ENCODE data around the gene COL18A1. TPM values are rescaled to one million over a fixed set of nuclear protein-coding genes. Genes with fewer than 3 reads are reported as not detected.

The COL18A1 gene
- total and polyA plus RNA-seq, 2 of the 8 experiments (the other 6 are each of a cell fraction or from before 2014, with no cell fraction given), result 145 to 201 TPM

DNA sequence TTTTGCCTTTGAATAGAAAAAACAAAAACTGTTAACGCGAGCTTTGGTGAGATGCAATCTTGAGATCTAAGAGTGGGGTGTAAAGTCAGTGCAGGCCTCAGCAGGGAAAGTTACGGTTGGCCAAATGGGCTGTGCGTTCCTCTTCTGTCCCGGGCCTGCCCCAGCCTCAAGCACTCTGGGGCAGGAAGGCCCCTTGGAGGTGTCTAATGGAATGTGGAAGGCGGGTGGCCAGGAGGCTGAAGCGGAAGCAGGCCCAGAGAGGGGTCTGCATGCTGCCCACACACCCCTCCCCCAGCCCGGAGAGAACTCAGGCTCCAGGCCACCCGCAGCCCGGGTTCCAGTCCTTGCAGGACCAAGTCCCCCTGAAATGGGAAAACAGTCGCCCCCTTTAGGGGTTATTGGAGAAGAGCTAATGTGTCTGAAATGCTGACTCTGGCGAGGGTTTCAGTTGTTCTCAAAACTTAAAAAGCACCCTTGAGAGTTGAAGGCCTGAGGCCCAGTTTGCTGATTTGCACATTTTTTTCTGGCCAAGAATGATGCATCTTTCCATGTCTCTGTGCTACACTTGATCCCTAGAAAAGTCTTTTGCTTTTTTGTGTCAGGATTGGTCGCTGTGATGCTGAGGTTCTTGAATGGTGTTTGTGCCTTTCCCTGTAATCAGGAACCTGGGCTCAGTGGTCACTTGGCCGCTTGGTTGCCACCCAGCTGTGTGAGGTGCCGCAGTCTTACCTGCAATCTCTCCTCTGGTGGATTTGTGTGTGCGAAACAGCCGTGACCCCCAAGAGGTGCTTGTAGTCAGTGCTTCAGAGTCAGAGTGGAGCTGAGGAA, 2.0 kb downstream of the COL18A1 start (continued):
- TF ChIP-seq NANOG (IDR thresholded peaks at IDR 0.05; ENCODE audit: insufficient read depth, low read depth, low read length, poor library complexity, severe bottlenecking) (no peak), CHD2 (IDR thresholded peaks at IDR 0.05; ENCODE audit: low read length) (peak; percentile 40; the same call in 1 of the 2 replicates), CBX8 (IDR thresholded peaks at IDR 0.05; ENCODE audit: borderline replicate concordance, low read depth, low read length) (no peak), RBBP5 (IDR thresholded peaks at IDR 0.05; ENCODE audit: borderline replicate concordance, low read depth, low read length) (no peak), HDAC6 (IDR thresholded peaks at IDR 0.05; ENCODE audit: low read depth, low read length) (no peak), FOSL1 (IDR thresholded peaks at IDR 0.05; ENCODE audit: insufficient read depth, low read depth, low read length) (no peak), NRF1 (IDR thresholded peaks at IDR 0.05; ENCODE audit: low read depth, low read length) (no peak), PHF8 (conservative IDR thresholded peaks at IDR 0.05; ENCODE audit: low read depth, low read length) (no peak), SIRT6 (IDR thresholded peaks at IDR 0.05; ENCODE audit: low read length) (no peak), POLR2A (IDR thresholded peaks at IDR 0.05; ENCODE audit: control extremely low read depth in 1 of 2, low read depth in 2 of 2, low read length in 2 of 2) (peak in 1 of 2 experiments; percentile 81; a peak in 2 of 3 replicates), HDAC2 (IDR thresholded peaks at IDR 0.05; ENCODE audit: borderline replicate concordance in 1 of 2, low read depth in 2 of 2, low read length in 2 of 2) (no peak), GTF2F1 (IDR thresholded peaks at IDR 0.05; ENCODE audit: borderline replicate concordance, low read depth, low read length) (no peak), BCL11A (IDR thresholded peaks at IDR 0.05; ENCODE audit: low read depth in 2 of 2, low read length in 2 of 2) (no peak), MAFK (IDR thresholded peaks at IDR 0.05; ENCODE audit: low read depth, low read length) (no peak)
- TF ChIP-seq, protein P1, sequence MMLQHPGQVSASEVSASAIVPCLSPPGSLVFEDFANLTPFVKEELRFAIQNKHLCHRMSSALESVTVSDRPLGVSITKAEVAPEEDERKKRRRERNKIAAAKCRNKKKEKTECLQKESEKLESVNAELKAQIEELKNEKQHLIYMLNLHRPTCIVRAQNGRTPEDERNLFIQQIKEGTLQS (IDR thresholded peaks at IDR 0.05; ENCODE audit: insufficient read depth, low read depth, low read length), result no peak
- TF ChIP-seq, protein P2, sequence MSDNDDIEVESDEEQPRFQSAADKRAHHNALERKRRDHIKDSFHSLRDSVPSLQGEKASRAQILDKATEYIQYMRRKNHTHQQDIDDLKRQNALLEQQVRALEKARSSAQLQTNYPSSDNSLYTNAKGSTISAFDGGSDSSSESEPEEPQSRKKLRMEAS (IDR thresholded peaks at IDR 0.05), result peak; percentile 38; the same call in 1 of the 2 replicates
- TF ChIP-seq, protein P3, sequence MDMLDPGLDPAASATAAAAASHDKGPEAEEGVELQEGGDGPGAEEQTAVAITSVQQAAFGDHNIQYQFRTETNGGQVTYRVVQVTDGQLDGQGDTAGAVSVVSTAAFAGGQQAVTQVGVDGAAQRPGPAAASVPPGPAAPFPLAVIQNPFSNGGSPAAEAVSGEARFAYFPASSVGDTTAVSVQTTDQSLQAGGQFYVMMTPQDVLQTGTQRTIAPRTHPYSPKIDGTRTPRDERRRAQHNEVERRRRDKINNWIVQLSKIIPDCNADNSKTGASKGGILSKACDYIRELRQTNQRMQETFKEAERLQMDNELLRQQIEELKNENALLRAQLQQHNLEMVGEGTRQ (IDR thresholded peaks at IDR 0.05; ENCODE audit: low read length), result peak; percentile 30; the same call in 1 of the 2 replicates
- TF ChIP-seq, protein P4, sequence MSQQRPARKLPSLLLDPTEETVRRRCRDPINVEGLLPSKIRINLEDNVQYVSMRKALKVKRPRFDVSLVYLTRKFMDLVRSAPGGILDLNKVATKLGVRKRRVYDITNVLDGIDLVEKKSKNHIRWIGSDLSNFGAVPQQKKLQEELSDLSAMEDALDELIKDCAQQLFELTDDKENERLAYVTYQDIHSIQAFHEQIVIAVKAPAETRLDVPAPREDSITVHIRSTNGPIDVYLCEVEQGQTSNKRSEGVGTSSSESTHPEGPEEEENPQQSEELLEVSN (IDR thresholded peaks at IDR 0.05), result no peak

Data from H1 (cell line).